Neutrophil (primary cell): ENCODE results near the gene GNLY.

Experiments used
- H3K27ac ChIP-seq: fragments of 200-600 bp; sonication (generic); 2 replicates; pipeline ENCODE4 v1.5.1; 2016; ENCODE audit warnings: mild to moderate bottlenecking, moderate library complexity
- H3K27me3 ChIP-seq: fragments of 200-600 bp; sonication (generic); 2 replicates; pipeline ENCODE4 v1.6.0; 2016; ENCODE audit warnings: mild to moderate bottlenecking
- H3K36me3 ChIP-seq: fragments of 200-600 bp; sonication (generic); 2 replicates; pipeline ENCODE4 v1.5.1; 2017
- H3K4me1 ChIP-seq, 2 experiments: fragments of 200-600 bp in 1 of 2; sonication (generic) in 1 of 2; 1 replicate in 1 of 2; 2 replicates in 1 of 2; pipeline versions ENCODE4 v1.5.1 to v1.6.1; 2013 to 2016; ENCODE audit warnings: low read depth in 1 of 2, low read length in 1 of 2, mild to moderate bottlenecking in 1 of 2, moderate library complexity in 1 of 2; ENCODE audit not compliant: control insufficient read depth in 1 of 2, insufficient read depth in 1 of 2
- H3K4me3 ChIP-seq, 2 experiments: fragments of 200-600 bp in 1 of 2; sonication (generic) in 1 of 2; 1 replicate in 1 of 2; 2 replicates in 1 of 2; pipeline ENCODE4 v1.5.1; 2013 to 2016; ENCODE audit warnings: low read depth in 1 of 2, low read length in 1 of 2, mild to moderate bottlenecking in 1 of 2, moderate library complexity in 1 of 2
- H3K9me3 ChIP-seq: fragments of 200-600 bp; sonication (generic); 2 replicates; pipeline ENCODE4 v1.5.1; 2016
- CTCF ChIP-seq: fragments of 200-600 bp; sonication (generic); IDR thresholded peaks from 2 replicates; pipeline ENCODE4 v1.5.1; 2016; ENCODE audit warnings: antibody characterized with exemption

GNLY gene

GRCh38 chr2:85736456-85737355, 42.5 kb downstream of the GNLY start:
- Histone ChIP-seq H3K4me3 (no peak overlapping the region), H3K27ac (no peak overlapping the region), H3K36me3 (no peaks in the 10 kb centered on the region), H3K9me3 (no peaks in the 10 kb centered on the region), H3K4me1 (no peaks in the 10 kb centered on the region), H3K27me3 (peaks cover 1% of the 10 kb centered on the region)
- no peak for TF ChIP-seq CTCF

- H3K4me1 ChIP-seq, result no peaks in the 10 kb centered on the region
- no peak overlapping the region for H3K27ac ChIP-seq
Measured at GRCh38 chr2:85737481-85737880, 43.3 kb downstream of the GNLY start.

GRCh38 chr2:85737961-85738360, 43.8 kb downstream of the GNLY start:
- no peaks in the 10 kb centered on the region for H3K36me3 ChIP-seq
- H3K4me3 ChIP-seq, result no peak overlapping the region
- H3K9me3 ChIP-seq, result no peaks in the 10 kb centered on the region
- no peaks in the 10 kb centered on the region for H3K4me1 ChIP-seq
- no peak for TF ChIP-seq CTCF
- H3K27ac ChIP-seq, result no peak overlapping the region
- H3K27me3 ChIP-seq, result peaks cover 14% of the 10 kb centered on the region

More at GRCh38 chr2:85737481-85737880, 43.3 kb downstream of the GNLY start:
- H3K4me3 ChIP-seq, result no peak overlapping the region
- H3K9me3 ChIP-seq, result no peaks in the 10 kb centered on the region
- TF ChIP-seq CTCF, result no peak
- H3K36me3 ChIP-seq, result no peaks in the 10 kb centered on the region
- H3K27me3 ChIP-seq, result peaks cover 9% of the 10 kb centered on the region

GRCh38 chr2:85740193-85740592, 46.0 kb downstream of the GNLY start:
- H3K4me1 ChIP-seq, result no peaks in the 10 kb centered on the region

GRCh38 chr2:85741211-85741832, 47.2 kb downstream of the GNLY start:
- Histone ChIP-seq H3K4me3 (no peak overlapping the region), H3K9me3 (no peaks in the 10 kb centered on the region), H3K36me3 (no peaks in the 10 kb centered on the region), H3K4me1 (no peaks in the 10 kb centered on the region), H3K27ac (no peak overlapping the region), H3K27me3 (peaks cover 46% of the 10 kb centered on the region)
- no peak for TF ChIP-seq CTCF

More at GRCh38 chr2:85740193-85740592, 46.0 kb downstream of the GNLY start:
- no peaks in the 10 kb centered on the region for H3K9me3 ChIP-seq
- H3K36me3 ChIP-seq, result no peaks in the 10 kb centered on the region
- H3K27ac ChIP-seq, result no peak overlapping the region
- no peak for TF ChIP-seq CTCF
- peaks cover 35% of the 10 kb centered on the region for H3K27me3 ChIP-seq
- H3K4me3 ChIP-seq, result no peak overlapping the region
